ENCODE data around the gene HAPLN2. TPM values are rescaled to one million over a fixed set of nuclear protein-coding genes. Genes with fewer than 3 reads are reported as not detected.

Gene HAPLN2
- total RNA-seq, 1 experiment from 2014 or later: 1.2 TPM

- TF ChIP-seq NFE2L1 (CRISPR knock-in tag; IDR thresholded peaks at IDR 0.05): 0 out of 2 replicates have a peak, but pooled peaks have one; percentile 74
- no peak for TF ChIP-seq ZBTB21 (CRISPR knock-in tag; IDR thresholded peaks at IDR 0.05; ENCODE audit: borderline replicate concordance)
- TF ChIP-seq MYBL2 (CRISPR knock-in tag; IDR thresholded peaks at IDR 0.05): peak; percentile 84
- TF ChIP-seq ERG (CRISPR knock-in tag; IDR thresholded peaks at IDR 0.05): no peak
- TF ChIP-seq SP1 (CRISPR knock-in tag; conservative IDR thresholded peaks at IDR 0.05): no peak
- TF ChIP-seq E2F5 (CRISPR knock-in tag; IDR thresholded peaks at IDR 0.05): peak; percentile 73
- no peak for TF ChIP-seq SOX15 (CRISPR knock-in tag; IDR thresholded peaks at IDR 0.05)
- TF ChIP-seq E2F1 (CRISPR knock-in tag; IDR thresholded peaks at IDR 0.05): no peak
- 0 out of 2 replicates have a peak, but pooled peaks have one; percentile 29 for TF ChIP-seq USF1 (CRISPR knock-in tag; IDR thresholded peaks at IDR 0.05)
- peak; percentile 81; the same call in 1 of the 2 replicates for TF ChIP-seq KAT7 (CRISPR knock-in tag; IDR thresholded peaks at IDR 0.05; ENCODE audit: borderline replicate concordance)
- no peak for TF ChIP-seq ATF6 (CRISPR knock-in tag; IDR thresholded peaks at IDR 0.05)
- TF ChIP-seq RORB (CRISPR knock-in tag; IDR thresholded peaks at IDR 0.05): no peak
- no peak; the same call in 1 of the 2 replicates for TF ChIP-seq ARID4B (CRISPR knock-in tag; IDR thresholded peaks at IDR 0.05; ENCODE audit: borderline replicate concordance)
- no peak for TF ChIP-seq OVOL2 (CRISPR knock-in tag; IDR thresholded peaks at IDR 0.05; ENCODE audit: borderline replicate concordance)
- no peak for TF ChIP-seq NR1H2 (CRISPR knock-in tag; IDR thresholded peaks at IDR 0.05)
- TF ChIP-seq ELF4 (CRISPR knock-in tag; IDR thresholded peaks at IDR 0.05; ENCODE audit: low read depth): peak; percentile 84; the same call in 1 of the 2 replicates
- TF ChIP-seq ZNF138 (CRISPR knock-in tag; conservative IDR thresholded peaks at IDR 0.05): no peak; the same call in 1 of the 2 replicates
- no peak for TF ChIP-seq MLX (CRISPR knock-in tag; IDR thresholded peaks at IDR 0.05)
- no peak for TF ChIP-seq ZNF671 (CRISPR knock-in tag; IDR thresholded peaks at IDR 0.05)
- no peak for TF ChIP-seq JAZF1 (CRISPR knock-in tag; IDR thresholded peaks at IDR 0.05)
- no peak for TF ChIP-seq NR3C1 (CRISPR knock-in tag; conservative IDR thresholded peaks at IDR 0.05; ENCODE audit: low read depth)
- TF ChIP-seq AR (CRISPR knock-in tag; IDR thresholded peaks at IDR 0.05): no peak
- no peak for TF ChIP-seq ZMAT4 (CRISPR knock-in tag; IDR thresholded peaks at IDR 0.05)
- TF ChIP-seq GRHL2 (CRISPR knock-in tag; IDR thresholded peaks at IDR 0.05; ENCODE audit: insufficient replicate concordance, severe bottlenecking): no peak
Measured at GRCh38 chr1:156623946-156624813, 5.0 kb downstream of the HAPLN2 start (continued).
